H1 (cell line): Measurements from ENCODE around the gene ADO. TPM values are rescaled to one million over a fixed set of nuclear protein-coding genes. Genes with fewer than 3 reads are reported as not detected.
A peak's percentile ranks its signal among the peaks of the same experiment; 100 is the strongest.
"Not testable (repeated sequence)": the region's sequence is repeated elsewhere in the genome, so short reads cannot be mapped to it uniquely, and the experiment has no call there.

Experiments
- CTCF ChIA-PET: fragments of 300-600 bp; sonication (Branson Sonifier 250); formaldehyde crosslinking; loops from one replicate; lab custom pipeline; 2021; ENCODE audit not compliant: partially characterized antibody; lab: Charles Lee
- POLR2A ChIA-PET: fragments of 300-600 bp; sonication (Branson Sonifier 250); formaldehyde crosslinking; loops from one replicate; lab custom pipeline; 2021; ENCODE audit warnings: inconsistent platforms; ENCODE audit not compliant: partially characterized antibody; lab: Charles Lee
- DNase-seq, 2 experiments: peaks; one replicate each; pipeline versions ENCODE4 v3.0.0 to v3.0.0-alpha.2; 2010 to 2022; ENCODE audit warnings: low spot score in 2 of 2, low read depth in 1 of 2, mixed read lengths in 1 of 2
- FAIRE-seq: peaks from 2 replicates; lab custom pipeline; 2011; peaks lifted over from hg19 to GRCh38; lab: Jason Lieb, UNC
- H2AFZ ChIP-seq: 2 replicates; pipeline ENCODE4 v1.8.1; 2012; ENCODE audit warnings: low read length, inconsistent platforms
- H2AK5ac ChIP-seq: 2 replicates; pipeline ENCODE4 v1.6.1; 2013; ENCODE audit warnings: low read depth, low read length
- H2BK120ac ChIP-seq: replicated peaks from 2 replicates; pipeline ENCODE3; 2013; ENCODE audit warnings: low read depth, low read length, inconsistent platforms
- H2BK12ac ChIP-seq: 2 replicates; pipeline ENCODE4 v1.6.1; 2013; ENCODE audit warnings: low read depth, low read length
- H2BK15ac ChIP-seq: 2 replicates; pipeline ENCODE4 v1.6.1; 2013; ENCODE audit warnings: low read length
- H2BK20ac ChIP-seq: 2 replicates; pipeline ENCODE4 v1.6.1; 2013; ENCODE audit warnings: low read length
- H2BK5ac ChIP-seq: 2 replicates; pipeline ENCODE4 v1.6.1; 2013; ENCODE audit warnings: low read depth, low read length
- H3K14ac ChIP-seq: 2 replicates; pipeline ENCODE4 v1.6.1; 2013; ENCODE audit warnings: inconsistent platforms; ENCODE audit not compliant: insufficient read length
- H3K18ac ChIP-seq: 2 replicates; pipeline ENCODE4 v1.6.1; 2013; ENCODE audit warnings: low read length; ENCODE audit errors: extremely low read depth
- H3K23ac ChIP-seq: 2 replicates; pipeline ENCODE4 v1.6.1; 2013; ENCODE audit warnings: inconsistent platforms; ENCODE audit not compliant: insufficient read length
- H3K23me2 ChIP-seq: 2 replicates; pipeline ENCODE4 v1.6.1; 2013; ENCODE audit warnings: low read depth, low read length
- H3K27ac ChIP-seq: 2 replicates; pipeline ENCODE4 v1.6.1; 2011; ENCODE audit warnings: low read depth, low read length, inconsistent platforms
- H3K27me3 ChIP-seq, 4 experiments: replicated peaks in 1 of 4; 1 replicate in 1 of 4; 2 replicates in 3 of 4; pipeline versions ENCODE4 v1.6.1 to v1.8.1; 2011 to 2013; ENCODE audit warnings: low read length in 3 of 4, mild to moderate bottlenecking in 3 of 4, inconsistent platforms in 2 of 4, mixed read lengths in 2 of 4, moderate library complexity in 1 of 4; ENCODE audit not compliant: control insufficient read depth in 3 of 4, insufficient read depth in 3 of 4; ENCODE audit errors: extremely low read depth in 1 of 4
- H3K36me3 ChIP-seq, 4 experiments: 2 replicates each; pipeline versions ENCODE4 v1.6.1 to v1.8.1; 2011 to 2013; ENCODE audit warnings: mild to moderate bottlenecking in 4 of 4, low read length in 3 of 4, moderate library complexity in 2 of 4, control low read depth in 1 of 4, inconsistent platforms in 1 of 4; ENCODE audit not compliant: insufficient read depth in 4 of 4, control insufficient read depth in 2 of 4
- H3K4ac ChIP-seq: replicated peaks from 2 replicates; pipeline ENCODE3; 2013; ENCODE audit warnings: low read length, low read depth, mixed read lengths, inconsistent platforms; ENCODE audit not compliant: insufficient read length
- H3K4me1 ChIP-seq, 4 experiments: replicated peaks in 1 of 4; 1 replicate in 1 of 4; 2 replicates in 3 of 4; pipeline versions ENCODE4 v1.6.1 to v1.8.1; 2011 to 2013; ENCODE audit warnings: low read length in 3 of 4, inconsistent platforms in 2 of 4, mixed read lengths in 1 of 4; ENCODE audit not compliant: insufficient read depth in 4 of 4, control insufficient read depth in 3 of 4
- H3K4me2 ChIP-seq, 2 experiments: 2 replicates each; pipeline versions ENCODE4 v1.6.1 to v1.8.1; 2011 to 2013; ENCODE audit warnings: low read depth in 2 of 2, low read length in 2 of 2, control low read depth in 1 of 2, inconsistent platforms in 1 of 2, mild to moderate bottlenecking in 1 of 2; ENCODE audit not compliant: insufficient read depth in 1 of 2
- H3K4me3 ChIP-seq, 4 experiments: fragments of 200-600, 300-600 bp in 1 of 4; sonication (generic), shearing (Covaris generic), sonication (Bioruptor Twin) in 1 of 4; 2 replicates each; pipeline versions ENCODE4 v1.5.1 to v1.8.1; 2011 to 2016; ENCODE audit warnings: low read length in 4 of 4, low read depth in 3 of 4, control low read depth in 2 of 4, inconsistent platforms in 2 of 4, mild to moderate bottlenecking in 2 of 4, mixed read lengths in 1 of 4, moderate library complexity in 1 of 4; ENCODE audit not compliant: insufficient read depth in 2 of 4; ENCODE audit errors: extremely low read depth in 1 of 4
- H3K56ac ChIP-seq: replicated peaks from 2 replicates; pipeline ENCODE3; 2013; ENCODE audit warnings: low read depth, mild to moderate bottlenecking, mixed read lengths, low read length, inconsistent platforms; ENCODE audit not compliant: insufficient read length
- H3K79me1 ChIP-seq: 2 replicates; pipeline ENCODE4 v1.6.1; 2013; ENCODE audit warnings: low read depth, low read length, control low read depth
- H3K79me2 ChIP-seq, 2 experiments: 2 replicates each; pipeline versions ENCODE4 v1.6.1 to v1.8.1; 2012 to 2013; ENCODE audit warnings: low read length in 2 of 2, mild to moderate bottlenecking in 2 of 2, inconsistent platforms in 1 of 2; ENCODE audit not compliant: insufficient read depth in 2 of 2, control insufficient read depth in 1 of 2
- H3K9ac ChIP-seq, 4 experiments: replicated peaks in 1 of 4; 1 replicate in 1 of 4; 2 replicates in 3 of 4; pipeline versions ENCODE4 v1.6.1 to v1.8.1; 2011 to 2013; ENCODE audit warnings: low read depth in 3 of 4, low read length in 3 of 4, control low read depth in 2 of 4, mild to moderate bottlenecking in 2 of 4, moderate library complexity in 2 of 4, inconsistent platforms in 1 of 4; ENCODE audit errors: extremely low read depth in 1 of 4
- H3K9me3 ChIP-seq, 2 experiments: 2 replicates each; pipeline versions ENCODE4 v1.6.1 to v1.8.1; 2012 to 2013; ENCODE audit warnings: mild to moderate bottlenecking in 2 of 2, moderate library complexity in 2 of 2, control low read depth in 1 of 2, inconsistent platforms in 1 of 2, low read depth in 1 of 2, low read length in 1 of 2, mixed read lengths in 1 of 2; ENCODE audit not compliant: insufficient read depth in 2 of 2
- H4K20me1 ChIP-seq, 2 experiments: replicated peaks in 1 of 2; 2 replicates each; pipeline versions ENCODE3 to v1.8.1; 2011 to 2013; ENCODE audit warnings: inconsistent platforms in 2 of 2, low read length in 2 of 2, mild to moderate bottlenecking in 1 of 2; ENCODE audit not compliant: insufficient read depth in 2 of 2, control insufficient read depth in 1 of 2
- H4K5ac ChIP-seq: 2 replicates; pipeline ENCODE4 v1.6.1; 2013; ENCODE audit warnings: low read length, low read depth, mixed read lengths, inconsistent platforms; ENCODE audit not compliant: insufficient read length
- H4K8ac ChIP-seq: 2 replicates; pipeline ENCODE4 v1.8.0; 2013; ENCODE audit warnings: mild to moderate bottlenecking, moderate library complexity, low read length, inconsistent platforms; ENCODE audit not compliant: insufficient read depth; ENCODE audit errors: extremely low read depth
- H4K91ac ChIP-seq: replicated peaks from 2 replicates; pipeline ENCODE3; 2013; ENCODE audit warnings: low read length, mixed read lengths, inconsistent platforms; ENCODE audit not compliant: insufficient read length
- CEBPB ChIP-seq: IDR thresholded peaks from 2 replicates; pipeline ENCODE4 v1.6.1; 2012; ENCODE audit warnings: low read depth, low read length
- WGBS, 2 experiments: shearing (Covaris generic) in 1 of 2; methylation state at CpG; one replicate each; pipeline versions ENCODE4 v1.1.6 to v1.1.7; 2013 to 2015; ENCODE audit warnings: low lambda C conversion rate in 2 of 2, mixed read lengths in 2 of 2, inconsistent platforms in 1 of 2, low coverage in 1 of 2, missing lambda C conversion rate in 1 of 2; ENCODE audit not compliant: insufficient replicate concordance in 2 of 2, insufficient coverage in 1 of 2, insufficient read length in 1 of 2; ENCODE audit errors: extremely low coverage in 1 of 2, missing lambda C conversion rate in 1 of 2; 5-methylcytosine and 5-hydroxymethylcytosine counted together
- polyA plus RNA-seq, 7 experiments: library from polyadenylated mRNA; depleted of rRNA in 3 of 7; stranded (reverse) in 5 of 7; unstranded in 2 of 7; fragments of >200 nt in 5 of 7; fragments of 200-250 nt in 2 of 7; gene quantifications; 1 replicate in 5 of 7; 2 replicates in 1 of 7; 4 replicates in 1 of 7; pipeline versions ENCODE4 v1.2.1 to v1.2.3, GENCODE V29; 2011 to 2013; ENCODE audit warnings: missing spikeins in 2 of 7, mixed read lengths in 2 of 7
- total RNA-seq: library from RNA; stranded (reverse); fragmentation: NEBNext Ultra II Directional; extraction: Animal tissue kit (Norgen Biotek cat#: 25700); gene quantifications from 2 replicates; pipeline ENCODE4 v1.2.1, GENCODE V29; 2021

Gene ADO
- total and polyA plus RNA-seq, 2 of the 8 experiments (the other 6 are each of a cell fraction or from before 2014, with no cell fraction given): 18.7 to 27.9 TPM

- POLR2A ChIA-PET: not testable (repeated sequence)
Measured at GRCh38 chr10:62784537-62784936, 20.0 kb upstream of the ADO start.

GRCh38 chr10:62788285-62788684, 16.2 kb upstream of the ADO start:
- H3K36me3 ChIP-seq, H2AK5ac ChIP-seq, H4K5ac ChIP-seq, H2BK20ac ChIP-seq, H4K91ac ChIP-seq, H3K4me3 ChIP-seq, H3K14ac ChIP-seq, H2BK15ac ChIP-seq, H2BK120ac ChIP-seq, H4K8ac ChIP-seq, H2BK5ac ChIP-seq, FAIRE-seq, H3K4me1 ChIP-seq, H3K27ac ChIP-seq, H3K4ac ChIP-seq, H3K79me2 ChIP-seq, H2BK12ac ChIP-seq, H3K9ac ChIP-seq, H3K4me2 ChIP-seq, DNase-seq, H3K27me3 ChIP-seq, H3K18ac ChIP-seq, POLR2A ChIA-PET, H3K9me3 ChIP-seq, H3K23ac ChIP-seq, H3K56ac ChIP-seq, H2AFZ ChIP-seq, H4K20me1 ChIP-seq, H3K79me1 ChIP-seq, H3K23me2 ChIP-seq: not testable (repeated sequence)
- CTCF ChIA-PET: interaction anchor here (2.1 kb wide), 1 partner anchor 12 kb away, joined by 6 read pairs; no protein-coding TSS in a partner anchor
- WGBS, 2 experiments: 100% methylated on average over 2 of the region's 2 CpGs; no CpG with 5 or more reads in 1 of the 2 experiments

More at GRCh38 chr10:62784537-62784936, 20.0 kb upstream of the ADO start:
- H3K4ac ChIP-seq, H3K4me1 ChIP-seq, H2BK15ac ChIP-seq, H4K5ac ChIP-seq, H3K56ac ChIP-seq, H3K9me3 ChIP-seq, H3K23ac ChIP-seq, H2AK5ac ChIP-seq, H4K8ac ChIP-seq, H3K4me3 ChIP-seq, H2BK12ac ChIP-seq, H2BK120ac ChIP-seq, H3K9ac ChIP-seq, H3K23me2 ChIP-seq, H3K4me2 ChIP-seq, H3K36me3 ChIP-seq, FAIRE-seq, H3K27me3 ChIP-seq, H2AFZ ChIP-seq, H3K18ac ChIP-seq, H2BK20ac ChIP-seq, DNase-seq, H2BK5ac ChIP-seq, H3K27ac ChIP-seq, H3K79me2 ChIP-seq, H3K79me1 ChIP-seq, H3K14ac ChIP-seq, H4K20me1 ChIP-seq, H4K91ac ChIP-seq: not testable (repeated sequence)
- CTCF ChIA-PET: interaction anchor here (1.2 kb wide), 1 partner anchor 35 kb away, joined by 3 read pairs; no protein-coding TSS in a partner anchor
- WGBS, 2 experiments: 91% methylated on average over 3 of the region's 3 CpGs; no CpG with 5 or more reads in 1 of the 2 experiments
- peak; percentile 46; the same call in 1 of the 2 replicates for TF ChIP-seq CEBPB
